NCI-H1694 treated with DMSO at 0.1 percent for 48 hours (cell line): ENCODE measurements around the gene SRRM5.
"Not testable (repeated sequence)": the region's sequence is repeated elsewhere in the genome, so short reads cannot be mapped to it uniquely, and the experiment has no call there.

Experiments
- DNase-seq: peaks from one replicate; lab custom pipeline; 2025; lab: John Stamatoyannopoulos, UW

SRRM5 gene

GRCh38 chr19:43638214-43638994, 26.5 kb downstream of the SRRM5 start:
- DNase-seq, result no peak

DNA sequence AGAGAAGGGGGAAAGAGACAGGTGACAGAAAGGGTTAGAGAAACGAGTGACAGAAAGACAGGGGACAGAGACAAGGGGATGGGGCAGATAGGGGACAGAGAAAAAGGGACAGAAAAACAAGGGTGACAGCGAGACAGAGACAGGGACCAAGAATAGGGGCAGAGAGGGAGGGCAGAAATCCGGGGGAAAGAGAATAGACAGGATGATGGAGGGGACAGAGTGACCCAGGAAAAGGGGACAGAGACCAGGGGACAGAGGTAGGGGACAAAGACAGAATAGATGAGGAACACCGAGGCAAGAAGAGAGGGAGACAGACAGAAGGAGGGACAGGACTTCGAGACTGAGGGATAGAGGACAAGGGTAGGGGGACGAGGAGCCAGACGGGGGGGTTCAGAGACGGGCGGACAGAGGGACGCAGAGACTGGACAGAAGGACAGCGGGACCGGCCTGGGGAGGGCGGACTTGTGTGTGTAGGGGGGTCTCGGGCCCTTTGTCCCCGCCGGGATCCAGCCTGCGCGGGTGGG, 27.2 kb downstream of the SRRM5 start:
- no peak for DNase-seq

DNA sequence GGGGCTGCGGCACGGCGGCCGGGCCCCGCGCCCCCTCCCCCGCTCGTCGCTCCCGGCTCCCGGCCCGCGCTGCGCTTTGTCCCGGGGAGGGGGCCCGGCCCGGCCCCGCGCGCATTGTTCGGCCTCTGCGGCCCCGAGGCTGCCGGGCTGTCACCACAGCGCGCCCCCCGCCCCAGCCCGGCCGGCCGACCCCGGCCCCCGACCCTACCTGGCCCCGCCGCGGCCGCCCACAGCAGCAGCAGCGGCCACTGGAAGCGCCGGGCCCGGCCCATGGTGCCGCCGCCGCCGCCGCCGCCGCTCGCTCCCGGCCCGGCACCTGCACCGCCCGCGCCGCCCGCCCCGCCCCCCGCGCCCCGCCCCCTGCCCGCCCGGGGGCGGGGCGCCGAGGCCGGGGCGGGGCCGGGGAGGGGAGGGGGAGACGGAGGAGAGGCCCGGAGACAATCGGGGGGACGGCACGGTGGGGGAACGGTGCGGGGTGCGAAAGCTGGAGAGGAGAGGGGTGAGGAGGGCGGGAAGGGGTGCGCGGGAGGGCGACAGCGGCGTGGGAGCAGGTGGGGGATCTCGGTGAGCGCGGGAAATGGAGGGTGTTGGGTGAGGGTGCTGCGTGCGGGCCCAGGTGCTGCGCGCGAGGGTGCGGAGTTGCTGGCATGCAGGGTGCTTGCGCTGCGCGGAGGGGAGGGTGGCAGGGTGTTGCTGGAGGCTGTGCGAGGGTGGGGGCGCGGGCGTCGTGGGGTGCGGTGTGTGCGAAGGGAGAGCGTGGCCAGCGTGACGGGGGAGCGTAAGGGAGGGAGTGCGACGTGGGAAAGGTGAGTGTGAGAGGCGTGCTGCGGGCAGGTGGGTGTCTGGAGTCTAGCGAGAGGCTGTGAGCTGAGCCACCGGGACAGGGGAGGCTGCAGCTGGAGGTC, 27.9 kb downstream of the SRRM5 start, which contains the start of gene CADM4:
TSS of gene CADM4 (minus strand) at position 332 of the 905 bp plus-strand sequence. CDS start at position 272, 60 bp downstream.
- peak; percentile 10 for DNase-seq

DNA sequence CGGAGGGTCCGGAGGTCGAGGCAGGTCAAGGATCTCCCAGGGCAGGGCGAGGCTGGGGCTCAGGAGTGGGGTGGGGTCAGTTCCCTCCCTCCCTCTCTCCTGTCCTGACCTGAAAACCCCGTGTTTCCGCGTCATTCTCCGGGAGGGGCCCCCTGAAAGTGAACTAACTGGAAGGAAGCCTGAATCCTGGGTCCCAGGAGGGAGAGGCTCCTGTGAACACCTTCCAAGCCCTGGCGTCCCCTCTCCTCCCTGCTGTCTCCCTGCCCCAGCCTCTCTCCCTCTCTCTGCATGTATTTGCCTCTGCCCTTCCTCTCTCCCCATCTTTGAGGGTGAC, 28.5 kb downstream of the SRRM5 start:
- DNase-seq, result no peak

GRCh38 chr19:43641333-43641732, 29.4 kb downstream of the SRRM5 start:
- DNase-seq, result no peak

GRCh38 chr19:43642531-43642930, 30.6 kb downstream of the SRRM5 start:
- no peak for DNase-seq

GRCh38 chr19:43643326-43643725, 31.4 kb downstream of the SRRM5 start:
- DNase-seq, result peak; percentile 8

- no peak for DNase-seq
Measured at GRCh38 chr19:43644181-43644580, 32.3 kb downstream of the SRRM5 start.

- DNase-seq, result no peak
Measured at GRCh38 chr19:43648633-43649032, 36.7 kb downstream of the SRRM5 start.

- no peak for DNase-seq
Measured at GRCh38 chr19:43649514-43649913, 37.6 kb downstream of the SRRM5 start.

DNA sequence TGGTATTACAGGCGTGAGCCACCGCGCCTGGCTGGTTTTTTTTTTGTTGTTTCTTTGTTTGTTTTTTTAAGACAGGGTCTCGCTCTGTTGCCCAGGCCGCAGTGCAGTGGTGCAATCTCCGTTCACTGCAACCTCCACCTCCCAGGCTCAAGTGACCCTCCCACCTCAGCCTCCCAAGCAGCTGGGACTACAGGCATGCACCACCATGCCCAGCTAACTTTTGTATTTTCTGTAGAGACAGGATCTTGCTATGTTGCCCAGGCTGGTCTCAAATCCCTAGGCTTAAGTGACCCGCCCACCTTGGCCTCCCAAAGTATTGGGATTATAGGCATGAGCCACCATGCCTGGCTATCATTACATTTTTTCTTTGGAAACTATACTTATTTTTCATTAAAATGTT, 38.4 kb downstream of the SRRM5 start:
- DNase-seq, result not testable (repeated sequence)

- peak; percentile 17 for DNase-seq
Measured at GRCh38 chr19:43651758-43652545, 40.1 kb downstream of the SRRM5 start.

DNA sequence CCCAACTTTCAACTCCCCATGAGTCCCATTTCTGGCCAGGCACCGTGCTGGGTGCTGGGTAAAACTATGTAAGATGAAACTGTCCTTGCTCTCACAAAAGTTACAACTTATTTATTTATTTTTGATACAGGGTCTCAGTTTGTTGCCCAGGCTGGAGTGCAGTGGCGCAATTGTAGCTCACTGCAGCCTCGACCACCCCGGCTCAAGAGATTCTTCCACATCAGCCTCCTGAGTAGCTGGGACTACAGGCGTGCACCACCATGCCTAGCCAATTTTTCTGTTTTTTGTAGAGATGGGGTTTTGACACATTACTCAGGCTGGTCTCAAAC, 40.6 kb downstream of the SRRM5 start:
- DNase-seq, result no peak

GRCh38 chr19:43656436-43656835, 44.5 kb downstream of the SRRM5 start:
- no peak for DNase-seq

DNA sequence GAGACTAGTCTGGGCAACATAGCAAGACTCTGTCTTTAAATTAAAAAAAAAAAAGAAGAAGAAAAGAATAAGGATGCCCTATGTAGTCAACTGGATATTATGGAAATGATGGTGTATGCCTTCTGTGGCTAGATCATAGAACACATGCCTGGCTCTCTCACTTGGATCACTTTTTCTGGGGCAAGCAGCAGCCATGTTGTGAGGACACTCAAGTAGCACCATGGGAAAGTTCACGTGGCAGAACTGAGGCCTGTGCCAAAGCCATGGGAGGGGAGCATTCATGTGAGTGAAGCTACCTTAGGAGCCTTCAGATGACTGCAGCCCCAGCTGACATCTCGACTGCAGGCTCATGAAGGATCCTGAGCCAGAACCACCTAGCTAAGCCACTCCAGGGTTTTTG, 46.1 kb downstream of the SRRM5 start:
- no peak for DNase-seq

DNA sequence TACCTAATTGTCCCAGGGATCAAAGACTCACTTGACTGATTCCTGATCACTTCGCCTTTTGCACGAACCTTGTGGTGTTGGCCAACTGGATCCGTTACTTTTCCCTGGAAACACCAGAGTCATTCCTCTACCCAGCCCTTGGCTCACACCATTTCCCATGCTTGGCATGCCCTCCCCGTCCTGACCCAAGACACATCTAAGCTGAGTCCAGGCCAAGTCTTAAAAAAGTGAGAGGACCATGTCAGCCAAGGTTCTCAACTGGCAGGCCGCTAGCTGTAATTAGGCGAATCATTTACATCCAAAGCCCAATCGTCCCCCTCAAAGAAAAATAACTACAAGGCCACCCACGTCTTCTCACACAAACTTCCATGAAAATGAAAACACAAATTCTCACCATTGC, 46.6 kb downstream of the SRRM5 start:
- no peak for DNase-seq

DNA sequence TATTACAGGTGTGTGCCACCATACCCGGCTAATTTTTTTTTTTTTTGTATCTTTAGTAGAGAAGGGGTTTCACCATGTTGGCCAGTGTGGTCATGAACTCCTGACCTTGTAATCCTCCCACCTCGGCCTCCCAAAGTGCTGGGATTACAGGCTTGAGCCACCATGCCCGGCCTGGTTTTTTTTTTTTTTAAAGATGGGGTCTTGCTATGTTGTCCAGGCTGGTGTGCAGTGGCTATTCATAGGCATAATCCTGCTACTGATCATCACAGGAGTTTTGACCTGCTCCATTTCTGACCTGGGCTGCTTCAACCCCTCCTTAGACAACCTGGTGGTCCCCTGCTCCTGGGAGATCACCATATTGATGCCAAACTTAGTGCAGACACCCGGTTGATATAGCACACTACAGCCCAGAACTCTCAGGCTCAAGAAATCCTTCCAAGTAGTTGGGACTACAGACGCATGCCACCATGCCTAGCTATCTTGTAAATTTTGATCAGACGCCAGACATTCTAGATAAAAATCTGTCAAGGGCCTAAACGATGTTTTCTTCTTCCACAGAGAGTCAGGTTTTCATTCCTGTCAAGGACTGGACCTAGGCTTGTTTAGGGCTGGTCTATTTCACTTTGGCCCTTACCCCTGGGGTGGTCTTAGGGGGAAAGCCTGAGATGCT, 48.5 kb downstream of the SRRM5 start:
- no peak for DNase-seq

GRCh38 chr19:43660971-43661360, 49.1 kb downstream of the SRRM5 start:
- no peak for DNase-seq

GRCh38 chr19:43662487-43662886, 50.6 kb downstream of the SRRM5 start:
- no peak for DNase-seq

GRCh38 chr19:43664018-43664417, 52.1 kb downstream of the SRRM5 start:
- DNase-seq, result no peak
